Amniotic epithelial cell (primary cell): ENCODE results near the gene PEX7.
"Not testable (repeated sequence)": the region's sequence is repeated elsewhere in the genome, so short reads cannot be mapped to it uniquely, and the experiment has no call there.

ENCODE experiments used
- DNase-seq: peaks from one replicate; pipeline ENCODE4 v3.0.0-alpha.2; 2010; ENCODE audit warnings: low read depth

Gene PEX7

GRCh38 chr6:136822376-136823127, at the start of gene PEX7:
Gene PEX7, plus strand, starts transcription at chr6:136822592. Its CDS starts 74 bp downstream, at chr6:136822666.
- DNase-seq, result peak; percentile 89

GRCh38 chr6:136772685-136773472, 49.5 kb upstream of the PEX7 start:
- DNase-seq, result peak; percentile 48

- DNase-seq, result no peak
Measured at GRCh38 chr6:136773473-136773796, 49.0 kb upstream of the PEX7 start.

GRCh38 chr6:136774228-136775041, 48.0 kb upstream of the PEX7 start:
- peak; percentile 93 for DNase-seq

- no peak for DNase-seq
Measured at GRCh38 chr6:136775081-136775480, 47.3 kb upstream of the PEX7 start.

- peak; percentile 70 for DNase-seq
Measured at GRCh38 chr6:136775548-136775947, 46.8 kb upstream of the PEX7 start.

- no peak for DNase-seq
Measured at GRCh38 chr6:136777651-136778050, 44.7 kb upstream of the PEX7 start.

- no peak for DNase-seq
Measured at GRCh38 chr6:136779682-136780081, 42.7 kb upstream of the PEX7 start.

- no peak for DNase-seq
Measured at GRCh38 chr6:136780972-136781371, 41.4 kb upstream of the PEX7 start.

GRCh38 chr6:136782021-136782770, 40.2 kb upstream of the PEX7 start:
- peak; percentile 69 for DNase-seq

- DNase-seq, result no peak
Measured at GRCh38 chr6:136783021-136783420, 39.4 kb upstream of the PEX7 start.

GRCh38 chr6:136783495-136784270, 38.7 kb upstream of the PEX7 start:
- DNase-seq, result no peak

GRCh38 chr6:136784271-136784664, 38.1 kb upstream of the PEX7 start:
- no peak for DNase-seq

- DNase-seq, result no peak
Measured at GRCh38 chr6:136784910-136785746, 37.3 kb upstream of the PEX7 start.

- no peak for DNase-seq
Measured at GRCh38 chr6:136786658-136787057, 35.7 kb upstream of the PEX7 start.

GRCh38 chr6:136787726-136788068, 34.7 kb upstream of the PEX7 start:
- no peak for DNase-seq

GRCh38 chr6:136788069-136788902, 34.1 kb upstream of the PEX7 start:
- DNase-seq, result peak; percentile 92

- DNase-seq, result not testable (repeated sequence)
Measured at GRCh38 chr6:136789440-136789839, 33.0 kb upstream of the PEX7 start.
